HT1080 (cell line): ENCODE results near the gene LZTFL1. TPM values are rescaled to one million over a fixed set of nuclear protein-coding genes. Genes with fewer than 3 reads are reported as not detected.

Source experiments
- total RNA-seq: library from RNA; depleted of rRNA; stranded (reverse); fragments of >200 nt; shearing (Covaris generic); gene quantifications from 2 replicates; pipeline ENCODE4 v1.2.3, GENCODE V29; 2014; rRNA removed

LZTFL1 gene
- total RNA-seq, 1 experiment from 2014 or later: 9.7 TPM

Other genes with a start within 250 kb of the LZTFL1 start
- gene LIMD1, start 247.4 kb downstream of the LZTFL1 start, total RNA-seq: 23.4 and 27.3 TPM in 2 replicates
- 29.5 and 33.1 TPM in 2 replicates for gene SACM1L, start 152.7 kb downstream of the LZTFL1 start, total RNA-seq
- gene SLC6A20, start 45.6 kb downstream of the LZTFL1 start, total RNA-seq: not detected in 2 replicates
- gene CCR9, start 44.4 kb upstream of the LZTFL1 start, total RNA-seq: not detected in 2 replicates
- not detected in 2 replicates for gene CXCR6, start 101.3 kb upstream of the LZTFL1 start, total RNA-seq
- gene FYCO1, start 153.7 kb upstream of the LZTFL1 start, total RNA-seq: 7.9 and 10.3 TPM in 2 replicates
- gene XCR1, start 185.4 kb upstream of the LZTFL1 start, total RNA-seq: not detected in 2 replicates